HG02678 (cell line): Measurements from ENCODE around the gene SELENOT.
"Not testable (repeated sequence)": the region's sequence is repeated elsewhere in the genome, so short reads cannot be mapped to it uniquely, and the experiment has no call there.

Experiments used
- ATAC-seq: cut with Tn5 transposase; IDR thresholded peaks from one replicate; pipeline ENCODE4 v1.9.1; 2021; ENCODE audit warnings: mild to moderate bottlenecking, moderate library complexity; ENCODE audit not compliant: unreplicated experiment

The SELENOT gene

DNA sequence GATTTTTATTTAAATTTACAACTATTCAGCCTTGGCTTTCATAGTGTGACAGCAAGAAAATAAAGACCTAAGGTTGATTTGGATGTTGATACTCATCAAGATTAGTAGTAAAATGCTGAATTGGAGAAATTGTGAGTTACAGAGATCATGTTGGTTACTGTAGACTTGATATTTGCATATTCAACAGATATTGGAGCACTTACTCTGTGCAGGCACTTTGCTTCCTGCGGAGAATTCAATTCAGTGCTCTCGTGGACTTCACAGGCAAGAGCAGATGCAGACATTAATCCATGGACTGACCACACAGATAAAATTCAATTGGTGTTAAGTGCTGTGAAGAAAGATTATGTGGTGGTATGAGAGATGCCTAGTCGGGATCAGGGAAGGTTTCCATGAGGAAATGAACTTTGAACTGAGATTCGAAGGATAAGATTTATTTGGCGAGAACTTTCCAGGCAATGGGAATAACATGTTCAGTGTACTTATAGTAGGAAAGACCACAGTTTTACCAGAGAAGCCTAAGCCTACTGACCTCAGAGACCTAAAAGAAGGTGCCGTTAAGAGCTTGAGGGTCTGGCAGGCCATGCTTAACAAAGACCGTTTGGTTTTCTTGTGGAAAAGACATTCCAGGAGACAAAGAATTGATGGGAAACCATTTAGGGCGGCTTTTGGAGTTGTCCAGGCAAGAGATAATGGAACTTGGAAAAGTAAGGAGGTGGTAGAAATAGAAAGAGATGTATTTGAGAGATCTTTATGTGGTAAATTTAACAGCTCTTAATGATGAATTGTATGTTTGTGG, 4.3 kb downstream of the SELENOT start:
- no peak for ATAC-seq

DNA sequence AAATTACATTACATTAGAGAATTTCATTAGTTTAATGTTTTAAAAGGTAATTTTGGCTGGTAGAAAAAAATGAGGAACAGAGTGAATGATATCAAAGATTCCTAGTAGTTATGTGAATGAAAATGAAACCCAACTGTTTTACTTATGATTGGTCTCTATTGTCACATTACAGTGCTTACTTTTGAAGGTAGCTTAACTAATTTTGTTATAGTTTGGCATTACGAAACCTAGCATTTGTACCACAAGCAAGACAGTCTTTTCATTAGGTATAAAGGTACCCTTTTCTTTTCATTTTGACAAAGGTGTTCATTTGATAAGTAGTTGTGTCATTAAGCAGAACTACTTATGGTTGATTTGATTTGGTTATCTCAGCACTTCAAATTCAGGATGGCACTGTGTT, 6.9 kb downstream of the SELENOT start:
- ATAC-seq, result no peak

DNA sequence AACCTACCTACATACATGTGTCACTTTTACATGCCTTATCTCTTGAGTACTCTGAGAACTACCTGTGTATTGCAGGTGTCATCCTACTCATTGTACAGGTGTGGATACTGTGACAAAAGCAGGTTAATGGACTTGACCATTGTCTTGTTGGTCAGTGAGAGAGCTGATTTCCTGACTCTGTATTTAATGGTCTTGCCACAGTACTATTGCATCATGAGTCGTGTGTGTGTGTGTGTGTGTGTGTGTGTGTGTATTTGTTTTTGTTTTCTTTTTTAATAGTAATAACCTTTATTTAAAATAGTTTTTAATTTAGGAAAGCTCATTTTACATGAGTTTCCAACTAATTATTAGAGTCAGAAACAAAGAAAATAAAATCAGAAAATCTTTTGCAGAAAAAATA, 7.7 kb downstream of the SELENOT start:
- no peak for ATAC-seq

DNA sequence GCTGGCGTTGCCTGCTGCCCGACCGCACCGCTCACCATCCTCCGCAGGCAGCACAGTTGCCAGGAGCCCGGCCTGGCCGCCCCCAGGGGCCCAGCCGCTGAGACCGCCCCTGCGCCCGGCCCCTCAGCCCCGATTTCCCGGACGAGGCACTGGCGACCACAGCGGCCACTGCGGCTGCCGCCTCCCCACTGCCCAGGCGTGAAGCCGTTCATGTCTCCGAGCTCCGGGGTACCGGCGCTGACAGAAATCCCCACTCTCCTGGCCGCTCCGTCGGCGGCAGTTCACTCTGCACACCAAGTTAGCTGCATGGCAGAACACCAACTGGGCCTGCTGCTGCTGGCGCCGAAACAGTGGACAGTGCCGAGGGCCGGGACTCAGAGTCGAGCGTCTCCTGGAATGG, 8.5 kb downstream of the SELENOT start:
- no peak for ATAC-seq

DNA sequence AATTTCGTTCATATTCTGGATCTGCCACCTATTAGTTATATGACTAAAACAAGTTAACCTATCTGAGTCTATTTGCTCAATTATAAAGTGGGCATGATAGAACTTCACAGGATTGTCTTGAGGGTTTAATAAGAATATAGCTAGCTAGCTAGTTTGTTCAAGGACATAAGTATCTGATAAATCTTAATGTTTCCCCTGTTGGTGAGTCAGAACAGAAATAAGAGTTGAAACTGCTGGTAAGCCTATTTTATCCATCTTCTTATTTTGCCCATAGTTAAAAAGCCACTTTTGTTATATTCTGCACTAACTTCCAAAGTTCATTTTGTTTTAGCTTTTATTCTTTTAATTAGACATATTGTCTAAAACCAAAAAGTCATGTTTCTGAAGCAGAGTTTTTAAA, 9.4 kb downstream of the SELENOT start:
- ATAC-seq, result no peak

DNA sequence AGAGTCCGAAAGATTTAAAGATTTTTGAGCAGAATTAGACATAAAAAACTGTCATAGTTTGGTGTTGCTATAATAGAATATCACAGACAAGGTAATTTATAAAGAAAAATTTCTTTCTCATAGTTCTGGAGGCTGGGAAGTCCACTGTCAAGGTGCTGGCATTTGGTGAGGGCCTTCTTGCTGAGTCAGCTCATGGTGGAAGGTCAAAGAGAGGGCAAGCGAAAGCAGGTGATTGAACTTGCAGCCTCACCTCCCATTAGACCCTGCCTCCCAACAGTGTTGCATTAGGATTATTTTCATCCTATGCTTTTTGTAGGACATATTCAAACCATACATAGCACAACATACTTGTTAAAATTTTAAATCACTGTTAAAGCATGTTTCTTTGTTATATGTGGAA, 9.9 kb downstream of the SELENOT start:
- ATAC-seq, result no peak

DNA sequence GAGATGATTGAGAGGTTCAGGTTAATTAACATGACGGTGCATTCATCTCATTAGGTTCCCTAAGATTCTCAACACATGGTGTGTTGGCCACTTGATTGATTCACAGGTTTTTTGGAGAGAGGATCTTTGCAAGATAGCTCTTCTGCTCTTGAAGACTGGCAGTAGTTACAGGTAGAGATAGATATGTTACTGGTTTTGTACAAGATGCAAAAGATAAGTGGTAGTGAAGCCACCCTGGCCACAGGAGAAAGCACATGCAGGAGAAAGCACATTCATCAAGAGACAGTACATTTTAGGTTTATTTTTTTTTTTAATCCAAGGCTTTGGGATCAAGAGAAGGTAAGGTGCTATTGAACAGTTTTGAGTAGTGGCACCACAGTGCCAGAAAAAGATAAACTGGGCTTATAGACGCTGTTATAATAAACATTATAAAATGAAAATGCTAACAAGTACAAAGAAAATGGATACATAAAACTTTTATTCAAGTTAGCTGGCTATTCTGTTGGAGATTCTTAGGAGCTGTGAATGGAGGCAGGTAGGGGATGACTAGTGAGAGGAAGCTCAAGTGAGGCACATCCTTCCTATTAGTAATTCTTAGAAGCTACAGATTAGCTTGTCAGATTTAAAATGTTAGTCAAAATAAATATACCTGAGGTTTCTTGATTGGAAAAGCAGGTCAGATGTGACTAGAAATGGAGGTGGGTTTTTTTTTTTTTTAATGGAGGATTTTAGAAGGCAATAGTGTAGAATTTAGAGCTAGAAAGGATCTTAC, 10.8 kb downstream of the SELENOT start:
- no peak for ATAC-seq

DNA sequence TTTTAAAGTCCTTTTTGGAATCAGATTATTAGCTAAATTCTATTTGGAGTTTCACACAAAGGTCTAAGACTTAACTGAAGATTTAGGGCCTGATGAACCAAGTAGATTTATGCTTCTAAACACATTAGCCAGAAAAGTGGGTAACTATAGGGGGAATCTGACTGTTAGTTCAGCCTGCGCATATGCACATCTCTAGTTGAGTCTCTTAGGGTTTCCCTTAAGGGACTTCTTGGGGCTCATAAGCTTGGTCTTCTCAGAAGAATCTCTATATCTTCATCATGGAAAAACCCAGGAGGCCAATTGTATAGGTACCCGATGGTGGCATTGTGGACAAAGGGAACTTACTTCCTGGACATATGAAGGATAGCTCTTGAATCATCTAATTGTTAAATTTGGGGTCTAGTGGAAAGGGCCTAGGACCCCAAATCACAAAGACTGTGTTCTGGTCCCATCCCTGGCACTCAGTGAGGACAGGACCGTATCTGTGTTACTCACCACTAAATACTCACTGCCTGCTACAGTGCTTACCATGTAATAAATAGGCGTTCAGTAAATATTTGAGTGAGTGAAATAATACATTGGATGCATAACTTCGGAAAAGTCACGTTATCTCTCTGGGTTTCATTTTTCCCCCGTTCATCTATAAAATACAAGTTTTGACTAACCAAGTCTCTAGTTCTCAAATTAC, 17.0 kb downstream of the SELENOT start:
- ATAC-seq, result no peak

DNA sequence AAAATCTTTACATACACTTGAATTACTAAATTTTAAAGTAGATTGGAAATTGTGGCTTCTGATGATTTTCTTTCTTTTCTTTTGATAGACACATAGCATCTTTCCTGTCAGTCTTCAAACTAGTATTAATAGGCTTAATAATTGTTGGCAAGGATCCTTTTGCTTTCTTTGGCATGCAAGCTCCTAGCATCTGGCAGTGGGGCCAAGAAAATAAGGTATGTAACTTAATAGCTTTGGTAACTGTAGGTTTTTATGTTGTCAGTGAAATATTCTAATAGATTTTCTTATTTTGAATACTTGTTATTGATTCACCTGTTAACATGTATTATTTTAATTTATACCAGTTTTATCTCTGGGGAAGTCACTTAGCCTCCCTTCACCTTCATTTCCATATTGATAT, 19.8 kb downstream of the SELENOT start:
- not testable (repeated sequence) for ATAC-seq

DNA sequence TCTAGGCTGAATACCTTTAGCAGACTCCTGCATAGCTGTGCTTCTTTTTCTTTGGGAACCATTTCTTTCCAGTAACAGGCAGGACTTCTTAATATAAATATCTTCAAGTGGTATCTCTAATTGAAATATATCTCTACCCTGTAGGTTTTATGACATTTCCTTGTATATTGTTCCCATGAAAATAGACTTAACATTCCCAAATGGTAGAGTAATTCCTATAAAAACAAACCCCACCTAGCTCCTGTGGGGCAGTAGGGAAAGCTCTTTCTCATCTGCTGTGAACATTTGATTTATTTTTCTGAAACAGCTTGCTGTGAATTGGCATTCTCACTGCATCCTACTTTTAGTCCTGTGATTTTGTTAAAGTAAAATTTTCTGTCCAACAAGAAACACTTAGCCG, 20.8 kb downstream of the SELENOT start:
- no peak for ATAC-seq

DNA sequence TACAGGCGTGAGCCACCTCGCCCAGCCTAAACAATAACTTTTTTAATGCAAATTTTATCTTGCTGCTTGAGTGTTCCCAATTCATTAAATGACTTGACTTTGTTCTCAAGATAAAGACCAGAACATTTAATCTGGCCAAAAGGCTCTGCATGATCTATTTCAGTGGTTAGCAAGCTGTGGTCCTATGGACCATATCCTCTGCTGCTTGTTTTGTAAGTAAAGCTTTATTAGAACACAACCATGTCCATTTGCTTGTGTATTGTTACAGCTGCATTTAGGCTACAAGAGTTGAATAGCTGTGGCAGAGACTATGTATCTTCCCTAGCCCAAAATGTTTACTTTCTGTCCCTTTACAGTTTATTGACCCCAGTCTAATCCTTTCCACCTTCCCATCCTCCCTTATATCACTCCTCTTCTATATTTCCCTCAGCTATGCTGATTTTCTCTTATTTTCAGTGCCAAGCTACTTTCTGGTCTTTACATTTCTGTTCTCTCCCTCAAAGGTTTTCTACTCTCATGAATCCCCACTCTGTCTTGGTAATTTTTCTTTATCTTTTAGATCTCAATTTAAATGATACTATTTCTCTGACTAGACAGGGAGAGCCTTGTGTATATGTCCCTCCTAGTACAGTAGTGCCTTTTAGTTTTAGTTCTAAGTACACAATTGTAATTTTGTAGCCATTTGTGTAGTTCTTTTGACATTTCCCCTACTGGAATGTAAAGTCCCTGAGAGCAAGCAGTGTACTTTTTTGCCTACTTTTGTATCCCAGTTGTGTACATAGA, 23.2 kb downstream of the SELENOT start:
- ATAC-seq, result no peak

DNA sequence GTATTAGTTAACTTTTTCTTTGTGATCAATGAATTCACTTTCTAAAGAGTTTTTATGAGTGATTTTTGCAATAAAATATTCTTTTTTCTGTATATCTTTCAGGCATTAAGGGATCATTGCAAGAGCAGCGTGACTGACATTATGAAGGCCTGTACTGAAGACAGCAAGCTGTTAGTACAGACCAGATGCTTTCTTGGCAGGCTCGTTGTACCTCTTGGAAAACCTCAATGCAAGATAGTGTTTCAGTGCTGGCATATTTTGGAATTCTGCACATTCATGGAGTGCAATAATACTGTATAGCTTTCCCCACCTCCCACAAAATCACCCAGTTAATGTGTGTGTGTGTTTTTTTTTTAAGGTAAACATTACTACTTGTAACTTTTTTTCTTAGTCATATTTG, 24.4 kb downstream of the SELENOT start:
- ATAC-seq, result no peak

DNA sequence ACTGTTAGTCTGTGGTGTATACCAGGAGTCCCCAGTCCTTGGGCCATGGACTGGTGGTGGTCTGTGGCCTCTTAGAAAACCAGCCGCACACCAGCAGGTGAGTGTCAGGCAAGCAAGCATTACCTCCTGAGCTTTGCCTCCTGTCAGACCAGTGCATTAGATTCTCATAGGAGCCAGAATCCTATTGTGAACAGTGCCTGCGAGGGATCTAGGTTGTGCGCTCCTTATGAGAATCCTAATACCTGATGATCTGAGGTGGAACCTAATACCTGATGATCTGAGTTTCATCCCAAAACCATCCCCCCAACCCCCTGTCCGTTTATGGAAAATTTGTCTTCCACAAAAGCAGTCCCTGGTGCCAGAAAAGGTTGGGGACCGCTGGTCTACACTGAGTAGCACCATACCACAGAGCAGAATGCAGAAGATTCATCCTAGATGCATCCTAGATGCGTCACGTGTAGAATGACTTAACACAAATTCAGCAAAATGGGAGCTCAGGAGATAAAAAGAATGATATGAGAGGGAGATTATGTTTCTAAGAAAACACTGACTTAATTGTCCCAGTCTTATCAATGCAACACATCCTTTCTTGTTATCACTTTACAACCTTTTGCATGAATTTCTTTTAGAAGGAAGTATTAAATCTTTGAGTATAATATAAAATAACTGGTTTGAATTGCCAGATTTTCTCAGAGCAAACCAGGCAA, 28.5 kb downstream of the SELENOT start:
- ATAC-seq, result no peak

DNA sequence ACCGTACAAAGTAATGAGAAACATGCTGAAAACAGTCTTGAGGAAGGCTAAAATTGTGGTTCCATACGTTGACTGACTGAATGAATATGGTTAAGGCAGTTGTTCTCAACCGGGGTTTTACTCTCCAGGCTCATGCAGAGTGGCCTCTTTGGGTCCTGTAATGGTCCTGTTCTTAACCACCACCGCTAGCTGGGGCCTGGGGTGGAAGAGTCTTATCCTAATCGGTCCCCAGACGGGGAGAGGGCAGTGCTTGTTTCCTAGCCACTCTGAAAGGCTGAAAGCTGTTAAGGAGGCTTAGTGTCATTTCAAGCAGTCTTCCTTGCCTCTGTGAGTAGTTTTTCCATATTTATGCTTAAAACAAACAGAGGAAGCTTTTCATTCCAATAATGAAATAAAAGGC, 32.0 kb downstream of the SELENOT start:
- ATAC-seq, result no peak

DNA sequence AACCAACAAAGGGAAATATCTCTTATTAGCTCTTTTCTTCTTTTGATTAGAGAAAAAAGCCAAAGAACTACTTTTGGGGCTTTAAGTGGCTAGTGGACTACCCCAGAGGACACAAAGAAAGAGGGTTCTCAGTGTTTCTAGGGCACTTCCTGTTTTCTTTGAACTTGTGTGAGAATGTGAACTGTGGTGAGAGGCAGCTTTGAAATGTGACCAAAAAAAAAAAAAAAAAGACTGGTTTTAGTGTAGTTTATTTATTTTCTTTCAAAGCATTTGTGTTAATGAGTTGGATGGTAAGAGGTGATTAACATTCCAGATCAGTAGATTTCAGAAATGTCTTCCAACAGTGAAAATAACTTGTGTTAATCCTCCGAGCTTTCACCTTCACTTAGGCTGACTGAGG, 32.4 kb downstream of the SELENOT start:
- peak; percentile 75 for ATAC-seq

DNA sequence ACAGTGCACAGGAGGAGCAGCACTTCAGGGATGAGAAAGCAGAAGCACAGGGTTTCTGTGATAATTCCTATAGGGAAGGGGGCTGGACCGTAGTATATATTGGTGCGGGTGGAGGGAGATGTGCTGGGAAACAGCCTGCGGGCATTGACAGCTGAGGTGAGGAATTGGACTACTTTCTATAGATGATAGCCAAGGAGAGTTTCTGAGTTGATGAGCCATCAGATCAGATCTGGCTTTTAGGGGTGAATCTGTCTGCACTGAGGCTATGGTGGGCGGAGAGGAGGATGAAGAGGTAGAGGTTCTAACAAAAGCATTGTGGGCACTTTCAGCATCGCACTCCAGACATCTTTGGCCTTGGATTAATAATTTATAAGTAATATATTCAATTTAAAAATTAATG, 33.1 kb downstream of the SELENOT start:
- ATAC-seq, result no peak

DNA sequence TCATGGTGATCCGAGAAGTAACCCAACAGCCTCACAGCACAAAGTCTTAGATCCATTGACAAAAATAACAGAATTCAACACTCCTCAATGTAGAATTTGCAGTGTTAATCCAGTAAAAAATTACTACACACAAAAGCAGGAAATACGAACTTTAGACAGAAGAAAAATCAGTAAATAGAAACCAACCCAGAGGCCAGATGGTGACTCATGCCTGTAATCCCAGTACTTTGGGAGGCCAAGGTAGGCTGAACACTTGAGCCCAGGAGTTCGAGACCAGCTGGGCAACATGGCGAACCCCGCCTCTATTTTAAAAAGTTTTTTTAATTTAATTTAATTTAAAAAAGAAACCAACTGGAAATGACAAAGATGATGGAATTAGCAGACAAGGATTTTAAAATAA, 36.1 kb downstream of the SELENOT start:
- no peak for ATAC-seq

DNA sequence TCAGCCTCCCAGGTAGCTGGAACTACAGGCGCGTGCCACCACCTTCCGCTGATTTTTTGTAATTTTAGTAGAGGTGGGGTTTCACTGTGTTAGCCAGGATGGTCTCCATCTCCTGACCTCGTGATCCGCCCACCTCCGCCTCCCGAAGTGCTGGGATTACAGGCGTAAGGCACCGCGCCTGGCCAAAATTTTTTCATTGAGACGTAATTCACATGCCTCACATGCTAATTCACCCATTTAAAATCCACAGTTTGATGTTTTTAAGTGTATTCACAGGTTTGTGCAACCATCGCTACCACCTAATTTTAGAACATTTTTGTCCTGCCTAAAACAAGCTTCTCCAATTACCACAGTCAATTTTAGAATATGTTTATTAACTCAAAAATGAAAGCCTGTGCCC, 37.1 kb downstream of the SELENOT start:
- ATAC-seq, result no peak

DNA sequence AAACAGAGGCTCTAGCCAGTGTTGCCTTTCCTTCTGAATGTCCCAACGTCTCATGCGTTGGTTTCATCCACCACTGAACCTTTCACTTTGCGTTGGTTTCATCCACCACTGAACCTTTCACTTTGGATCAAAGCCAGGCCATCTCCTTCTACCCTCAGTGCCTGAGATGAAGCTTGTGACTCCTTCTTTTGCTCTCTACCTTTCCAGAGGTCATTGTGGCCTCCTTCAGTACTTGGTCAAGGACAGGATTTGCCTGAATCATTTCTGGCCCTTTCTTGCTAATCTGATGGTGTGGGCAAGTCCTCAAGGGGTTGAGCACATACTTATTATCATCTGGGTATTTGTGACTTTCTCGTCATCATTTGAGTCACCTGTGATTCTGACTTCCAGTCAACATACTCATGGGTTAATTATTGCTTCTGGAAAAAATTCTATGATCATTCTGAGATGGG, 50.0 kb downstream of the SELENOT start:
- peak; percentile 67 for ATAC-seq

DNA sequence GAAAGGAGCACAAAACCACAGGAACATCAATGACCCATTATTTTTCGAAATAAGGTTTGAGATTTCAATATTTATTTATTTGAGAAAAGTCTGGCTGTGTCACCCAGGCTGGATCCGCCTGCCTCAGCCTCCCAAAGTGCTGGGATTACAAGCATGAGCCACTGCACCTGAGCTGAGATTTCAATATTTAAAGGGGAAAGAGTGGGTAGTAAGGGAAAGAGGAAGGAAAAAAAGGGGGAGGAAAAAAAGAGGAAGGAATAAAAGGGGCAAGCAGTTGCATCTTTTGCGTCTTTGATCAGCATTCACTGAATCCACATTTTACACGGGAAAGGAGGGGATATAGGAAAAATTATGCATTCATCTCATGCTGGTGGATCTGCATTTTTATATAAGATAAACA, 53.2 kb downstream of the SELENOT start:
- ATAC-seq, result no peak
